Activated naive CD4-positive, alpha-beta T cell treated with Interleukin-2 at 50 U/mL for 16 hours (primary cell): ENCODE results near the gene LRRTM4.
"Not testable (repeated sequence)": the region's sequence is repeated elsewhere in the genome, so short reads cannot be mapped to it uniquely, and the experiment has no call there.

Experiments
- DNase-seq: peaks from one replicate; pipeline ENCODE4 v3.0.0-alpha.2; 2020

The LRRTM4 gene

DNA sequence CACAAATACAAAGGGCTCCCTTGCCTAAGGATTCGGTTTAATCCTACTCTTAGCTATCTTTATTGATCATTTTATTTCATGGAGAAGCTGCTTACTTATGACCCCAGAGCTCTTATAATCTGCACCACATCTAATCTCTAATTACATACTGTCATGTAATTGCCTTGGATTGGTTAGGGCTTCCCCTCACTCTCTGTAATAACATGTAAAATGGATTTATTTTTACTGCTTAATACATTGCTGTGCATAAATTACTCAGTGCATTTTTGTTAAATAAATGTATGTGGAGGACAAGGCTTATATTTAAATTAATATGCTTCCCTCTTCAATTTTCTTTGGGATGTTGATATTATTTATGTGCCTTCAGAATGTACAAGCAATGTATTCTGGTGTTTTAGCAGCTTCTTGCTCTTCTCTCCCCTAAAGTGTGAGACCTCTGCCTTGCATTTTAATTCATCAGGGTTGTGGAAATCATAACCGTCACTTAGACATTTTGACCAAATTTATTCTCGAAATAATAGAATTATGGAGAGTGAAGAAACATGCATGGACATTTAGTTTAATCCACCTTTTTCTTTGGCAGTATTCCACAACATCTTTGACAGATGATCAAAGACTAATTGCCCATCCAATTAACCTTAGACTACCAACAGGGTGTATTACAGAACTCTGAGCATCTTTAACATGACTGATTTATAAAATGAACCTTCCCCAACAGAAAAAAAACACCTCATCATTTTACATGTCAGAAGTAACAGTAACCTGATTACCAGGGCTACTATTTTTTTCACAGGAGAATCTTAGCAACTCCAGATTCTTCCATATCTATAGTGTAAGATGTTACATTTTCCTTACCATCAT is 692.6 kb downstream of the LRRTM4 start:
- no peak for DNase-seq

GRCh38 chr2:76826691-76827090 is 695.5 kb downstream of the LRRTM4 start:
- DNase-seq = no peak

GRCh38 chr2:76825140-76825970 is 696.8 kb downstream of the LRRTM4 start:
- no peak for DNase-seq

GRCh38 chr2:76821731-76822130 is 700.4 kb downstream of the LRRTM4 start:
- DNase-seq = no peak

DNA sequence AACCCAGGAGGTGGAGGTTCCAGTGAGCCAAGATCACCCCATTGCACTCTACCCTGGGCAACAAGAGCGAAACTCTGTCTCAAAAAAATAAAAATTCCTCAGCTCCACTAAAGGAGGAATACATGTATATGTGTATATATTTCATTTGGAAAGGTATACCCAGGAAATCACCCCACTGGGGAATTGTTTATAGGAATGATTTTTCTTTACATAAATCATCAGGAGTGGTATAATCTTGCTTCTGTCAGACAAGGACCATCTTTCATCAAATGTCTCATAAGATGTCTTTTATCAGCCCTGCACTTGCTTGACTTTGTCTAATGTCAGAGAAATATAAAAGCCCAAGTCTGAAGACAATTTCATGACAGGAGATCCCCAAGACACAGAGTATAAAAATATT is 709.1 kb downstream of the LRRTM4 start:
- DNase-seq = no peak

DNA sequence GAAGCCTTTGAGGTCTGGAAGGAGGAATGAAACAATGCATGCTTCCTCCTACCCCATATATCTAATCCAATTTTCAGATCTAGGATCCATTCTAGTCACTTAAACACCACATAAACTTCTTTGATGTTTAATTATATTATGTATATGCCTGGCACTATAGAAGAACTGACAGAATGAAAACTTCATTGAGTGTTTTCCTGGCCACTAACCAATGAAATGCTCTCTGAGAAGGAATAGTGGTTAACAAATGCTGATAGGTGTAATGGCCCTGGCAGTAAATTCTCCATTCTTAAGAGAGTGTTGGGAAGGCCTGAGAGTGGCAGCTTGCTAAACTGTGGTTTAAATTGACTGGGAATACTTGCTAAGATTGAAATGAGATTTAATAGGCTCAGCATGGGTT is 710.0 kb downstream of the LRRTM4 start:
- DNase-seq = no peak

GRCh38 chr2:76809136-76809535 is 713.0 kb downstream of the LRRTM4 start:
- DNase-seq = no peak

DNA sequence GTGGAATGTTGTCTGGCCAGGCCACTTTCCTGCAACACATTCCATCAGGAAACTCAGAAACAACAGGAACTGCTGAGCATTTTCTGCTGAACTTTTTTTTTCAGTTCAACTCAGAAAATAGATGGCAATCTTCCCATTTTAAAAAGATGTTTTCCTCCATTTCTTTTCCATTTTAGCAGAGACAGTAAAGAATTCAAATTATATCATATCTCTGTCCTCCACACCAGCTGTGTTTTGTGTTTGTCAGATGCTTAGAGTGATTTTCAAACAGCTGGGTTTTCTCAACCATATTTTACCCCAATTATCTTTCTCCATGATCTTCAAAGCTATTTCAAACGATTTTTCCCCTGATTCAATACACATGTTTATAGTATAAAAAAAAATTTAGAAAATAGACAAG is 713.4 kb downstream of the LRRTM4 start:
- no peak for DNase-seq

GRCh38 chr2:76793647-76794334 is 728.4 kb downstream of the LRRTM4 start:
- DNase-seq = no peak

- DNase-seq = not testable (repeated sequence)
Observed at GRCh38 chr2:76781313-76781712, 740.9 kb downstream of the LRRTM4 start.

GRCh38 chr2:76763276-76763675 is 758.9 kb downstream of the LRRTM4 start:
- DNase-seq = no peak

DNA sequence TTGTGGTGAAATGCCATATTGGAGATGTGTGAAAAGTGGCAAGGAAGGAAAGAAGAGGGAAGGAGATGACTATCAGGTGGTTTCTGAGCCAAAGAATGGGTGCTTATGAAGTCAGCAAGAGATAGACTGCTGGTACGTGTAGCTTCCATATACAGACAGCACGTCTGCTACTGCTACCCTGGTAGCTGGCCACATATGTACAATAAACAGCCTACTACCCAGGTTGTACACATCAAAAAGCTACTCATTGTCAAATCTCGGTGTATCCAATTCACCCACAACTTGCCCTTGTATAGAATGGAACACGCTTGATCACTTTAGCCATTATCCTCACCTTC is 761.8 kb downstream of the LRRTM4 start:
- no peak for DNase-seq

DNA sequence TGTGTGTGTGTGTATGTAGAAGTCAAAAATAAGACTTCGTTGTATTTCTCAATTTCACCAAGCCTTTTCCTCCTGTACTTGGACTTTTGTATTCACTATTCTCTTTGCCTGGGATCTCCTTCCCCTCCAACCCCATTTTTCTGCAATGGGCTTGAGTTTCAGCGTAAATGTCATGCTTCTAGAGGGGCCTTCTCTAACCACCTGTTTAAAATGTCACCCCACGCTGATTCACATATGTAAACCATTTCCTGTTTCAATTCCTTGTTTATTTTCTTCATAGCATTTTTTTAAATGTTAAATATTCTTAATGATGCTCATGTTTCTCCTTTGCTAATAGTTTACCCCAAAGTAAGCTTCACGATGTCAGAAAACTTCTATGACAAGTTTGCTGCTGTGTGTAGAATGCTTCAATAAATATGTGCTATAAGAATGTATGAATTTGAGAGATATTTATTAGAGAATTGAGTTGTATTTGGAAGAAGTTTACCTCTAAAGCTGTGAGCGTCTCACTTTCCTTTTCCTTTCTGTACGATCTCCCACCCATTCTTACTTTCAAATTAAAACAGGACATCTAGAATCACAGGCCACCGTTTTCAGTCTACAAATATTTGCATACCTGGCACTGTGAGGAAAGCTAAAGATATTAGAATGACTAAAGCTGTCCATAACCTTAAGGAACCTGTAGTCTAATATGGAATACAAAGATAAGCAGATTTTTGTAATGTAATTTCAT is 762.4 kb downstream of the LRRTM4 start:
- no peak for DNase-seq

DNA sequence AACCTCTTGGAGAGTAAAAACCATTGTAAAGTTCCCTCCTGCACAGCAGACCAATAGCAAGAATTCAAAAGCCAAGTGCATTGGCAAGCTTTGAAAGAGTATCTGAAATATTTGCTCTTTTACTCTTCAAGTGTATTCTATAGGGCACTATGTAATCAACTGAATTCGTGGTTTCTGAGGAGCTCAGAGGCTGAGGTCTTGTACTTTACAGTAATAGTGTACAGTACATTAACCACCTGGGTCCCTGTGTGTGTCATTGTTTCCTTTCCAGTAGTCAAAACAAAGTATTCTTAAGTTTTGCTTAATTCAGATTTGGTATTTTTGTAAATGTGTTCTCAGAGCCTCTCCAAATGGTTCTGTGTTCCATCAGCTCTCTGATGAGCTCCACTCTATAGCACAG is 769.7 kb downstream of the LRRTM4 start:
- DNase-seq = no peak

DNA sequence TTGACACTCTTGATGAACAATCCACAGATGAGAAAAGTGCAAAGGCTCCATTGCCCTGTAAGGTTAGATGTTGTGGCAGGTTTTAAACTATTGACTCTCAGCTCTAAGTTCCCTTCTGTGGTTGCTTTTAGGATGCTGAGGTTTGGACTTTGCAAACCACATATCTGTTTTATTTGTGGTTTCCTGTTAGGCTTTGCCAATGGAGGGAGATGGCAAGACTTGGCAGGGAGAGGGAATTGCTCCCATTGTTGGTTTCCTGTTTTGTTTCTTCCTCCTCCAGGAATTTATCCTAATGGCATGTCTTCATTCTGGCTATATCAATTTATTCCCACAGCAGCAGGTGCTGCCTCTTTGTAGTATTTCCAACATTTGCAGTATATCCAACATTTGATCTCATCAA is 772.3 kb downstream of the LRRTM4 start:
- DNase-seq = no peak

- no peak for DNase-seq
Observed at GRCh38 chr2:76748581-76749296, 773.4 kb downstream of the LRRTM4 start.

DNA sequence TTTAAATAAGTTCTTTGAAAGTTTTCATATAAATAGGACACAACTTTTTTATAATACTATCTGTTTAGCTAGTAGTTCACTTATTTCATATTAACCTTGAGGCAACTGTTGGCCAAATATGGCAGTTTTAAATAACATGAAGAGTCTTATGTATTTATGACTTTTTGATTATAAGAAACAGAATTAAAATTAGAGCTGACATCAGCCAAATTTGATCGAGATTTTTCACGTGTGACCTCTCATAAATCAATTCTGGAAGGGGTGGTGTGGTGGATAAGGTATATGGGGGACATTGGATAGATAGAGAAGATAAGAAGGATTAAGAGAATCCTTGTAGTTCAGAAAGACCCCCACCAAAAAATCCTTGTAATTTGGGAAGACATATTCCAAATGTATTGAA is 776.6 kb downstream of the LRRTM4 start:
- no peak for DNase-seq

GRCh38 chr2:76737607-76738006 is 784.6 kb downstream of the LRRTM4 start:
- DNase-seq = no peak

DNA sequence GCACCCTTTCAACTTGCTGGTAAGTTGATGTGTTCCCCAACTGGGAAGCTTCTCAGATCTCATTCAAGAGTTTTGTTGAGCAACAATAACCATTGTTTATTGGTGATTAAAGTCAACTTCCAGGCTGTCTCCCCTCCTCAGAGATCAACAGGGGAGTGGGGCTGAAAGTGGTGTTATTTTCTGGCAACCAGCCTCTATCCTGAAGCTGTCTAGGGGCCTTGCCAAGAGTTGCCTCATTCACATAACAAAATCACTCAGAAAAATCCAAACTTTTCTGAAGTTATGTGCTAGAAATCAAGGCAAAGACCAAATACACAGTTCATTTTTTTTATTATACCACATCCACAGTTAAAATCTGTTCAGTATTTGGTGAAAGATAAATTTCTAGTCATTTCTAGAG is 788.4 kb downstream of the LRRTM4 start:
- DNase-seq = no peak

- no peak for DNase-seq
Observed at GRCh38 chr2:76731157-76731556, 791.0 kb downstream of the LRRTM4 start.

DNA sequence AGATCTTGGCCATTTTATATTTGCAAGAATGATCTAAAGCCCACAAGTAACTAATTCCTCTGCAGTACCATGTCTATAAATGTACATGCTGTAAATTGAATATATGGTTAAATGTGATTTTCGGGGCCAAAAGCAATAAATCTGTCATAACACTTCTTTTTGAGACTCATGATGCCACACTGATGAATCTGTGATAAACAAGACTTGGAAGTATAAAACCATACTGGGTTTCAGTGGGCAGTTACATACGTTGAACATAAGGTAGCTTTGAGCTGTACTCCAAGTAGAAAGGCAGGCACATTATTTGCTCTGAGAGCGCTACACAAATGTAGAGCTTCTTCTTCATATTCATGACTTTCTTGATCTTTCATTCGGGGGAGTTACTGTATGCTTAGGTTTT is 792.2 kb downstream of the LRRTM4 start:
- no peak for DNase-seq

GRCh38 chr2:76721226-76721625 is 801.0 kb downstream of the LRRTM4 start:
- no peak for DNase-seq
